ENCODE results near the gene NKD2.

NKD2 gene

GRCh38 chr5:1001406-1002270 lies 7.0 kb upstream of the NKD2 start:
- no peaks in the 10 kb centered on the region for H3K9me3 ChIP-seq
- peak; percentile 17 to 48 for DNase-seq
- H3K27me3 ChIP-seq: peaks cover 0 to 49% of the 10 kb centered on the region in 2 donors
- H3K36me3 ChIP-seq: no peaks in the 10 kb centered on the region
- no peak overlapping the region for H3K4me3 ChIP-seq
- H3K4me1 ChIP-seq: peaks cover 0 to 22% (median 16%) of the 10 kb centered on the region in 4 donors
- H3K27ac ChIP-seq: no peak overlapping the region
- intact Hi-C loops (cut with DNase I; ENCODE audit: low total_unique reads): no loop called here
- no peak for TF ChIP-seq CTCF (IDR thresholded peaks at IDR 0.05)

- TF ChIP-seq CTCF (IDR thresholded peaks at IDR 0.05): no peak
- Histone ChIP-seq H3K27ac (no peak overlapping the region), H3K9me3 (no peaks in the 10 kb centered on the region), H3K4me3 (no peak overlapping the region), H3K4me1 (peaks cover 0 to 22% (median 16%) of the 10 kb centered on the region in 4 donors), H3K27me3 (peaks cover 0 to 55% of the 10 kb centered on the region in 2 donors), H3K36me3 (no peaks in the 10 kb centered on the region)
- intact Hi-C loops (cut with DNase I; ENCODE audit: low total_unique reads): no loop called here
- DNase-seq: no peak
These were observed 6.4 kb upstream of the NKD2 start for GRCh38 chr5:1002271-1002546.

- DNase-seq: peak; percentile 17 to 39
- no peak for TF ChIP-seq CTCF (IDR thresholded peaks at IDR 0.05)
- H3K9me3 ChIP-seq: no peaks in the 10 kb centered on the region
- intact Hi-C loops (cut with DNase I; ENCODE audit: low total_unique reads): no loop called here
- H3K4me1 ChIP-seq: peaks cover 0 to 22% (median 16%) of the 10 kb centered on the region in 4 donors
- no peak overlapping the region for H3K27ac ChIP-seq
- H3K36me3 ChIP-seq: no peaks in the 10 kb centered on the region
- H3K4me3 ChIP-seq: no peak overlapping the region
- peaks cover 0 to 58% of the 10 kb centered on the region in 2 donors for H3K27me3 ChIP-seq
These were observed 5.8 kb upstream of the NKD2 start for GRCh38 chr5:1002836-1003235.

GRCh38 chr5:1003296-1003937 lies 5.2 kb upstream of the NKD2 start:
- Histone ChIP-seq H3K27me3 (peaks cover 0 to 63% of the 10 kb centered on the region in 2 donors), H3K27ac (no peak overlapping the region), H3K4me3 (peak overlapping the region in 1 of 2 donors; percentile 56), H3K4me1 (peaks cover 0 to 26% (median 17%) of the 10 kb centered on the region in 4 donors), H3K9me3 (no peaks in the 10 kb centered on the region), H3K36me3 (no peaks in the 10 kb centered on the region)
- DNase-seq: peak in 1 of 2 donors; percentile 16
- intact Hi-C loops (cut with DNase I; ENCODE audit: low total_unique reads): no loop called here
- no peak for TF ChIP-seq CTCF (IDR thresholded peaks at IDR 0.05)

GRCh38 chr5:1004461-1005248 lies 3.9 kb upstream of the NKD2 start:
- DNase-seq: peak; percentile 52 to 71
- Histone ChIP-seq H3K27ac (no peak overlapping the region), H3K4me3 (peak overlapping the region; percentile 39 to 56), H3K4me1 (peaks cover 0 to 39% (median 28%) of the 10 kb centered on the region in 4 donors), H3K9me3 (no peaks in the 10 kb centered on the region), H3K36me3 (no peaks in the 10 kb centered on the region), H3K27me3 (peaks cover 0 to 69% of the 10 kb centered on the region in 2 donors)
- intact Hi-C loops (cut with DNase I; ENCODE audit: low total_unique reads): no loop called here
- peak in 1 of 2 experiments; percentile 7 for TF ChIP-seq CTCF (IDR thresholded peaks at IDR 0.05)

All from tibial artery (tissue), 4 donors.